Activated CD8-positive, alpha-beta memory T cell treated with anti-CD3 and anti-CD28 coated beads, Interleukin-2, amount 10 ng/mL, durations not matched to agents 7 days and 5 days (primary cell): Measurements from ENCODE around the gene GRHPR. TPM values are rescaled to one million over a fixed set of nuclear protein-coding genes. Genes with fewer than 3 reads are reported as not detected.
A peak's percentile ranks its signal among the peaks of the same experiment; 100 is the strongest.
"Not testable (repeated sequence)": the region's sequence is repeated elsewhere in the genome, so short reads cannot be mapped to it uniquely, and the experiment has no call there.

Experiments
- ATAC-seq: fragments of 150-1000 bp; cut with Tn5 transposase; one replicate; pipeline ENCODE4 v1.10.0; 2021; ENCODE audit warnings: moderate library complexity
- CTCF ChIA-PET: fragments of 350-600 bp; sonication (Branson Sonifier 250); formaldehyde crosslinking; loops from one replicate; lab custom pipeline; 2021; ENCODE audit warnings: antibody characterized with exemption; lab: Charles Lee
- DNase-seq: peaks from one replicate; pipeline ENCODE4 v3.0.0-alpha.2; 2020
- H3K27ac Mint-ChIP-seq: one replicate; pipeline ENCODE4 v1.8.0; 2021; ENCODE audit warnings: mild to moderate bottlenecking, mixed read lengths
- H3K27me3 Mint-ChIP-seq: one replicate; pipeline ENCODE4 v1.8.0; 2021; ENCODE audit warnings: mixed read lengths
- H3K36me3 Mint-ChIP-seq: one replicate; pipeline ENCODE4 v1.8.0; 2021; ENCODE audit warnings: mild to moderate bottlenecking, mixed read lengths
- H3K4me1 Mint-ChIP-seq: one replicate; pipeline ENCODE4 v1.8.0; 2021; ENCODE audit warnings: mixed read lengths
- H3K4me3 Mint-ChIP-seq: one replicate; pipeline ENCODE4 v1.8.0; 2021; ENCODE audit warnings: mild to moderate bottlenecking, moderate library complexity, mixed read lengths
- H3K9me3 Mint-ChIP-seq: one replicate; pipeline ENCODE4 v1.8.0; 2022; ENCODE audit warnings: low read depth, mixed read lengths
- total RNA-seq, 2 experiments: library from RNA; stranded (reverse); gene quantifications; one replicate each; pipeline ENCODE4 v1.2.3, GENCODE V29; 2021

The GRHPR gene
- total RNA-seq, 2 experiments from 2014 or later: 59.3 to 65.6 TPM

DNA sequence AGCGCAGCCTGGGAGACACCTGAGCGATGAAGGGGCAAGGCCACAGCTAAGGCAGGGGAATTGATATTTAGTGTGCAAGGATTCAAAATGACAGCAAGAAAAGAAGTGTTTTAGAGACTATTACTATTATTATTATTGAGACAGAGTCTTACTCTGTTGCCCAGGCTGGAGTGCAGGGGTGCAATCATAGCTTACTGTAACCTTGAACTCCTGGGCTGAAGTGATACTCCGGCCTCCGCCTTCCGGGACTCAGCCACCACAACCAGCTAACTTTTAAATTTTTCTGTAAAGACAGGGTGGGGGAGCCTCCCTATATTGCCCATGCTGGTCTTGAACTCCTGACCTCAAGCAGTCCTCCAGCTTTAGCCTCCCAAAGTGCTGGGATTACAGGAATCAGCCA, 3.3 kb upstream of the GRHPR start:
- H3K36me3 Mint-ChIP-seq: no peaks in the 10 kb centered on the region
- no peaks in the 10 kb centered on the region for H3K9me3 Mint-ChIP-seq
- no peak overlapping the region for H3K4me3 Mint-ChIP-seq
- DNase-seq (no peak), ATAC-seq (no peak)
- peaks cover 10% of the 10 kb centered on the region for H3K27me3 Mint-ChIP-seq
- peaks cover 23% of the 10 kb centered on the region for H3K4me1 Mint-ChIP-seq
- CTCF ChIA-PET: interaction anchor here (0.7 to 1.0 kb wide), 3 partner anchors 8 to 44 kb away, joined by 3 read pairs; no protein-coding TSS in a partner anchor
- H3K27ac Mint-ChIP-seq: no peak overlapping the region

- DNase-seq (no peak), ATAC-seq (no peak)
- CTCF ChIA-PET: no interaction called here
- Mint-ChIP-seq H3K27ac (no peak overlapping the region), H3K36me3 (no peaks in the 10 kb centered on the region), H3K27me3 (no peaks in the 10 kb centered on the region), H3K9me3 (no peaks in the 10 kb centered on the region), H3K4me3 (no peak overlapping the region), H3K4me1 (peaks cover 18% of the 10 kb centered on the region)
These were observed 2.0 kb upstream of the GRHPR start for GRCh38 chr9:37420271-37421215.

DNA sequence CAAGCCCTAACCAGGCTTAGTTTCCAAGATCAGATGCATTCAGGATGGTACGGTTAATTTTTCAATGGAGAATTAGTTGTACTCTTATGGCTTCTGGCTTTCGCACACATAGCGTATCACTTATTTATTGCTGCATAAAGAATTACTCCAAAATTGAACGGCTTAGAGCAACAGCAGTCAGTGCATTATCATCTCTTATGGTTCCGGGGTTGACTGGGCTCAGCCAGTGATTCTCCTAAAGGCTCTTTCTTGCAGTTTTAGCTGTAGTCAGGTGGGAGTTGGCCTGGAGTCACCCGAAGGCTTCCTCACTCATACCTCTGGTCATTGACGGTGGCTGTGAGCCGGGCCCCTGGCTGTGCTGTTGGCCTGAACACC, 595 bp upstream of the GRHPR start:
- ATAC-seq (no peak), DNase-seq (no peak)
- Mint-ChIP-seq H3K36me3 (peaks cover 3% of the 10 kb centered on the region), H3K4me1 (peaks cover 18% of the 10 kb centered on the region), H3K9me3 (no peaks in the 10 kb centered on the region), H3K27ac (peak overlapping the region; percentile 90), H3K27me3 (no peaks in the 10 kb centered on the region), H3K4me3 (peak overlapping the region; percentile 95)
- CTCF ChIA-PET: interaction anchor here (1.2 kb wide), 1 partner anchor 11 kb away, joined by 5 read pairs; no protein-coding TSS in a partner anchor

GRCh38 chr9:37423508-37423907, 1.0 kb downstream of the GRHPR start:
- no peaks in the 10 kb centered on the region for H3K9me3 Mint-ChIP-seq
- CTCF ChIA-PET: interaction anchor here (1.0 kb wide), 1 partner anchor 16 kb away, joined by 3 read pairs; no protein-coding TSS in a partner anchor
- peaks cover 3% of the 10 kb centered on the region for H3K36me3 Mint-ChIP-seq
- ATAC-seq: no peak
- H3K4me3 Mint-ChIP-seq: peak overlapping the region; percentile 95
- H3K4me1 Mint-ChIP-seq: peaks cover 18% of the 10 kb centered on the region
- no peaks in the 10 kb centered on the region for H3K27me3 Mint-ChIP-seq
- no peak for DNase-seq
- peak overlapping the region; percentile 90 for H3K27ac Mint-ChIP-seq

- Mint-ChIP-seq H3K27me3 (no peaks in the 10 kb centered on the region), H3K27ac (no peak overlapping the region), H3K4me3 (no peak overlapping the region), H3K4me1 (peaks cover 18% of the 10 kb centered on the region), H3K9me3 (no peaks in the 10 kb centered on the region), H3K36me3 (peaks cover 3% of the 10 kb centered on the region)
- DNase-seq (no peak), ATAC-seq (no peak)
- CTCF ChIA-PET: interaction anchor here (1.0 kb wide), 1 partner anchor 17 kb away, joined by 3 read pairs; no protein-coding TSS in a partner anchor
These were observed 1.7 kb downstream of the GRHPR start for GRCh38 chr9:37424204-37424685.

DNA sequence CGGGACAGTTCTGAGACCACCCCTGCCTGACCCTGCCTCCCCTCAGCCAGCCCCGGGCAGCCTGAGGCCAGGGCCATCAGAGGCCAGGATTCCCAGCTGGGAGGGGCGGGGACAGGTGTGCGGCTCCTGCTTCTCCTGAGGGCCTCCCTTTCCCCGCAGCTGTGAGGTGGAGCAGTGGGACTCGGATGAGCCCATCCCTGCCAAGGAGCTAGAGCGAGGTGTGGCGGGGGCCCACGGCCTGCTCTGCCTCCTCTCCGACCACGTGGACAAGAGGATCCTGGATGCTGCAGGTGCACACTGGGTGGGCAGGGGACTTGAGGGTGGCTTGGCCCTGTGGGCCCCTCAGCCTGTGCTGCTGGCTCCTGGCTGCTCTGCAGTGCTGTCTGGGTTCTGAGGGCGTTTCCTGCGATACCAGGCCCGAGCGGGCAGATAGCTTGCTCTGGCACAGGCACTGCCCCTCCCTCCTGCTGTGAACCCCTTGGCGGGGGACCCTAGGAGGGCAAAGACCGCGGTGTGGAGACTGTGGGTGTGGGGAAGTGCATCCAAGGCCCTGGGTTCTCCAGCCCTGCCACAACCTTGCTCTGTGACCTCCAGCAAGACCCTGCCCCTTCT, 2.3 kb downstream of the GRHPR start:
- DNase-seq (no peak), ATAC-seq (no peak)
- Mint-ChIP-seq H3K36me3 (peaks cover 3% of the 10 kb centered on the region), H3K9me3 (no peaks in the 10 kb centered on the region), H3K4me1 (peaks cover 18% of the 10 kb centered on the region), H3K27me3 (no peaks in the 10 kb centered on the region), H3K4me3 (no peak overlapping the region), H3K27ac (no peak overlapping the region)
- CTCF ChIA-PET: no interaction called here

- no peak overlapping the region for H3K4me3 Mint-ChIP-seq
- CTCF ChIA-PET: no interaction called here
- no peaks in the 10 kb centered on the region for H3K9me3 Mint-ChIP-seq
- DNase-seq: no peak
- no peaks in the 10 kb centered on the region for H3K27me3 Mint-ChIP-seq
- peaks cover 3% of the 10 kb centered on the region for H3K36me3 Mint-ChIP-seq
- no peak overlapping the region for H3K27ac Mint-ChIP-seq
- peaks cover 18% of the 10 kb centered on the region for H3K4me1 Mint-ChIP-seq
- no peak for ATAC-seq
These were observed 2.8 kb downstream of the GRHPR start for GRCh38 chr9:37425298-37425752.

DNA sequence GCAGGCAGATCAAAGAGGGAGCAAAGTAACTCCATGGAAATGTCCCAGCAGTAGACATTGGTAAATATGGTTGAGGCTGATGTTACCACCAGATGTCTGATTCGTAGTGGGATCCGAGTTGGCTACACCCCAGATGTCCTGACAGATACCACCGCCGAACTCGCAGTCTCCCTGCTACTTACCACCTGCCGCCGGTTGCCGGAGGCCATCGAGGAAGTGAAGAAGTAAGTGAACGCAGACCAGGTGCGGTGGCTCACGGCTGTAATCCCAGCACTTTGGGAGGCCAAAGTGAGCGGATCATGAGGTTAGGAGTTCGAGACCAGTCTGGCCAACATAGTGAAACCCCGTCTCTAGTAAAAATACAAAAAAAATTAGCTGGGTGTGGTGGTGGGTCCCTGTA, 3.9 kb downstream of the GRHPR start:
- not testable (repeated sequence) for H3K4me3 Mint-ChIP-seq, H3K9me3 Mint-ChIP-seq, ATAC-seq

DNA sequence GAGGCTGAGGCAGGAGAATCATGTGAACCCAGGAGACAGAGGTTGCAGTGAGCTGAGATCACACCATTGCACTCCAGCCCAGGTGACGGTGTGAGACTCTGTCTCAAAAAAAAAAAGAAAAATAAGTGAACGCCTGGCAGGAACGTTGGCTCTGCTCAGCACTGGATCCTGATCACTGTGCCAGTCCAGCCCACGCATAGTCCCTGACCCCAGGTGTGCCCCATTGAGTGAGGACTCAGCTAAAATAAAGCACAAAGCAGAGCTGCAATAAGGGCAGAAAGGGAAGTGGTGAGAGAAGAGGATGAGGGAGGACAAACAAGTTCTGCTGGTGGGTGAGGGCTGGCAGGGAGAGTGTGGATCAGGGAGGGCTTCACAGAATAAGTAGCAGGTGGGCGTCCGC, 4.3 kb downstream of the GRHPR start:
- Mint-ChIP-seq H3K4me3 (no peak overlapping the region), H3K27me3 (no peaks in the 10 kb centered on the region), H3K9me3 (no peaks in the 10 kb centered on the region), H3K4me1 (peaks cover 16% of the 10 kb centered on the region), H3K36me3 (peaks cover 3% of the 10 kb centered on the region), H3K27ac (no peak overlapping the region)
- DNase-seq (no peak), ATAC-seq (no peak)
- CTCF ChIA-PET: interaction anchor here (0.7 kb wide), 1 partner anchor 25 kb away, joined by 3 read pairs; no protein-coding TSS in a partner anchor

More for the DNA sequence above, 3.9 kb downstream of the GRHPR start:
- not testable (repeated sequence) for H3K36me3 Mint-ChIP-seq, H3K27ac Mint-ChIP-seq, DNase-seq, H3K27me3 Mint-ChIP-seq
- CTCF ChIA-PET: interaction anchor here (0.7 kb wide), 1 partner anchor 25 kb away, joined by 3 read pairs; no protein-coding TSS in a partner anchor
- H3K4me1 Mint-ChIP-seq: peaks cover 18% of the 10 kb centered on the region

- ATAC-seq (no peak), DNase-seq (no peak)
- no peak overlapping the region for H3K4me3 Mint-ChIP-seq
- peaks cover 11% of the 10 kb centered on the region for H3K4me1 Mint-ChIP-seq
- CTCF ChIA-PET: no interaction called here
- H3K27me3 Mint-ChIP-seq: no peaks in the 10 kb centered on the region
- no peak overlapping the region for H3K27ac Mint-ChIP-seq
- H3K36me3 Mint-ChIP-seq: peaks cover 3% of the 10 kb centered on the region
- no peaks in the 10 kb centered on the region for H3K9me3 Mint-ChIP-seq
These were observed 5.8 kb downstream of the GRHPR start for GRCh38 chr9:37428345-37428744.

- no peaks in the 10 kb centered on the region for H3K9me3 Mint-ChIP-seq
- H3K27me3 Mint-ChIP-seq: no peaks in the 10 kb centered on the region
- ATAC-seq: no peak
- H3K4me3 Mint-ChIP-seq: no peak overlapping the region
- peaks cover 4% of the 10 kb centered on the region for H3K4me1 Mint-ChIP-seq
- DNase-seq: no peak
- no peak overlapping the region for H3K27ac Mint-ChIP-seq
- CTCF ChIA-PET: no interaction called here
- H3K36me3 Mint-ChIP-seq: peaks cover 5% of the 10 kb centered on the region
These were observed 7.2 kb downstream of the GRHPR start for GRCh38 chr9:37429441-37430285.

DNA sequence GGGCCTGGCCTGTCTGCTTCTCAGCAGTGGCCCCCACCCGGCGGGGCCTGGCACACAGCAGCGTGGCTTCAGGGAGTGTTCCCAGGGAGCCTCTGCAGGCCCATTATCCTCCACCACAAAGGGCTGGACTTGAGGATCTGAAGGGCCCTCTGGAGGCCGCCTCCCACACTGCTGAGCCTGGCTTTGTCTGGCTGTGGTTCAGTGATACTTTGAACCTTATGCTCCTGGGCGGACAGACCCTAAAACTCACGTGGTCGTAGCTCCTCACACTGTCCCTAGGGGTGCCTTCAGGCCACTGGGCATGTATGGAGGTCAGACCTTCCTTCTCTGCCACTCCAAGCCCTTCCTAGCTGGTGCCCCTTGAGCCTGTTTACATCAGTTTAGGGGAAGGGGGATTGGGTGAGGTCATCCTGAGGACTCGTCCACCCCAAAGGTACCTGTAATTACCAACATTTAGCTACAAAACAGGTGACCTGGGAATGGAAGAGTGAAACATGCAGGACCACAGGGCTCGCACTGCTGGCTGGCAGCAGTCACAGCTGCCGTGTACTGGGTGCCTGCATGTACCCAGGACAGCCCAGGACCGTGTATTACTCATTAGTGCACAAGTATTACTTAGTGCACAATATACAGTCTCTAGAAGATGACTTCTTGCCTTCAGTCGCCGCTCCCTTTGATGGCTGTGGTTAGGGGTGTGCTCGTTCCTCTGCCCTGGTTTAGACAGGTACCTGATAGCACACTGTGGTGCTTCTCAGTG, 8.5 kb downstream of the GRHPR start:
- Mint-ChIP-seq H3K9me3 (no peaks in the 10 kb centered on the region), H3K4me1 (peaks cover 4% of the 10 kb centered on the region), H3K27me3 (no peaks in the 10 kb centered on the region), H3K4me3 (no peak overlapping the region), H3K27ac (no peak overlapping the region), H3K36me3 (peaks cover 7% of the 10 kb centered on the region)
- CTCF ChIA-PET: interaction anchor here (1.5 kb wide), 1 partner anchor 16 kb away, joined by 5 read pairs; no protein-coding TSS in a partner anchor
- ATAC-seq (no peak), DNase-seq (no peak)
